ENCODE results near the gene CXCL14. TPM values are rescaled to one million over a fixed set of nuclear protein-coding genes. Genes with fewer than 3 reads are reported as not detected.

Gene CXCL14
- total and polyA plus RNA-seq, 2 of the 13 experiments (the other 11 are each of a cell fraction or from before 2014, with no cell fraction given) = not detected

- BruUV-seq (replicated peaks) = no TSS peak
- intact Hi-C loops (cut with micrococcal nuclease; ENCODE audit: unreplicated experiment) (no loop called here), in situ Hi-C loops (cut with HindIII; ENCODE audit: extremely low pct_ligation_motif_present, low pct_unique_long_range_greater_than_20kb) (no loop called here)
- CTCF ChIA-PET (ENCODE audit: low intra/inter-chr PET ratio, low total read pairs) = interaction anchor here (5.5 kb wide), 1 partner anchor 84 kb away, joined by 76 read pairs; no protein-coding TSS in a partner anchor
- ATAC-seq (no peak), DNase-seq (ENCODE audit: low spot score) (no peak), FAIRE-seq (no peak)
- H3K4me2 ChIP-seq (ENCODE audit: low read depth, low read length) = no peak overlapping the region
- no peak overlapping the region for H2AFZ ChIP-seq (ENCODE audit: low read length)
- no peak overlapping the region for H3K27ac ChIP-seq (ENCODE audit: extremely low read length, insufficient read depth, low read length)
- no peak for TF ChIP-seq ZBTB20 (CRISPR knock-in tag; IDR thresholded peaks at IDR 0.05; ENCODE audit: borderline replicate concordance, low read depth)
- TF ChIP-seq ZNF263 (CRISPR knock-in tag; IDR thresholded peaks at IDR 0.05) = peak; percentile 79
- POLR2A ChIA-PET = no interaction called here
- H3K4me1 ChIP-seq (ENCODE audit: insufficient read depth, low read length) = no peaks in the 10 kb centered on the region
- H3K9me3 ChIP-seq (ENCODE audit: low read length) = no peaks in the 10 kb centered on the region
- H3K36me3 ChIP-seq (replicated peaks in 1 of 2; ENCODE audit: control insufficient read depth in 1 of 2, insufficient read depth in 2 of 2, low read length in 2 of 2) = no peaks in the 10 kb centered on the region
- no peak overlapping the region for H3K9ac ChIP-seq (ENCODE audit: insufficient read depth, low read depth, low read length)
- 0% methylated on average over 4 of the region's 4 CpGs for WGBS (ENCODE audit: low lambda C conversion rate)
- no peak overlapping the region for H3K4me3 ChIP-seq (replicated peaks in 1 of 3; ENCODE audit: insufficient read depth in 1 of 3, low read depth in 2 of 3, low read length in 3 of 3)
- 0 out of 2 replicates have a peak, but pooled peaks cover 2% of the 10 kb centered on the region for H4K20me1 ChIP-seq (ENCODE audit: insufficient read depth, low read length)
- H3K27me3 ChIP-seq (ENCODE audit: control insufficient read depth in 1 of 2, insufficient read depth in 2 of 2, low read length in 2 of 2) = peaks cover 0 to 10% of the 10 kb centered on the region in 2 experiments; a peak in 3 of 5 replicates
- no peaks in the 10 kb centered on the region for H3K79me2 ChIP-seq (ENCODE audit: insufficient read depth, low read length)
These were observed 29.4 kb downstream of the CXCL14 start for GRCh38 chr5:135549413-135549812.

DNA sequence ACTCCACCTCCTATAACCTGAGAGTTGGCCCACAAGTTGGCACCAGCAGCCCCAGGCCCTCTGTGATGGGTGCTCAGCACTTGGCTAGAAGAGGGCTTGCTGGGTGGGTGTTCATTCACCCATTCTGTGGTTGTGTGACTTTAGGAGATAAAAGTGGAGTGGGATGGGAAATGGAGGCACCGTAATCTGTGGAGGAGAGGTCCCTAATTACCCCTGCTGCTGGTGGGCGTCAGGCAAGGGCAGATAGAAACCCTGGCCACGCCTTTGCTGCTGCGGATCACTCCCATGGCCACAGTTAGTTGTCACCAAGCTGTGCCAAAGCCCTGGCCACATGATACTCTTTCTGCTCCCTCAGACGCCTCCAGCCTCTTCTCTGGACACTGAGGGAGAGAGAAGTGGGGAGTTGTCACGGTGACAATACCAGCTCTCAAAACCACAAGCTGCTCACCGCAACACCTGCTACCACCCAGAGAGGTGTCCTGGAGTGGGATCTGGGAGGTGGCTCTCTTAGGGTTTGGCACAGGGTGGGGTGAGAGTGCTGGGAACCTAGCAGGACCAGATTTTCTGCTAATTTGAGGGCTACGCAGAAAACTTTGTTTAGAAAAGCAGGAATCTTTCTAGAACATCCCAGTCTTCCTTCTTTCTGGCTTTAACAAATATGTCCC lies 31.1 kb downstream of the CXCL14 start:
- no peaks in the 10 kb centered on the region for H3K36me3 ChIP-seq (replicated peaks in 1 of 2; ENCODE audit: control insufficient read depth in 1 of 2, insufficient read depth in 2 of 2, low read length in 2 of 2)
- H3K27ac ChIP-seq (ENCODE audit: extremely low read length, insufficient read depth, low read length) = no peak overlapping the region
- H3K4me1 ChIP-seq (ENCODE audit: insufficient read depth, low read length) = no peaks in the 10 kb centered on the region
- DNase-seq (ENCODE audit: low spot score) (no peak), FAIRE-seq (no peak), ATAC-seq (no peak)
- no peak overlapping the region for H3K9ac ChIP-seq (ENCODE audit: insufficient read depth, low read depth, low read length)
- in situ Hi-C loops (cut with HindIII; ENCODE audit: extremely low pct_ligation_motif_present, low pct_unique_long_range_greater_than_20kb) (no loop called here), intact Hi-C loops (cut with micrococcal nuclease; ENCODE audit: unreplicated experiment) (no loop called here)
- H3K27me3 ChIP-seq (ENCODE audit: control insufficient read depth in 1 of 2, insufficient read depth in 2 of 2, low read length in 2 of 2) = peaks cover 0 to 10% of the 10 kb centered on the region in 2 experiments; a peak in 3 of 5 replicates
- no peak overlapping the region for H2AFZ ChIP-seq (ENCODE audit: low read length)
- H3K4me2 ChIP-seq (ENCODE audit: low read depth, low read length) = no peak overlapping the region
- WGBS (ENCODE audit: low lambda C conversion rate) = 45% methylated on average over 4 of the region's 8 CpGs
- CTCF ChIA-PET (ENCODE audit: low intra/inter-chr PET ratio, low total read pairs) = no interaction called here
- H3K4me3 ChIP-seq (replicated peaks in 1 of 3; ENCODE audit: insufficient read depth in 1 of 3, low read depth in 2 of 3, low read length in 3 of 3) = no peak overlapping the region
- H4K20me1 ChIP-seq (ENCODE audit: insufficient read depth, low read length) = 0 out of 2 replicates have a peak, but pooled peaks cover 2% of the 10 kb centered on the region
- H3K9me3 ChIP-seq (ENCODE audit: low read length) = no peaks in the 10 kb centered on the region
- no TSS peak for BruUV-seq (replicated peaks)
- no peaks in the 10 kb centered on the region for H3K79me2 ChIP-seq (ENCODE audit: insufficient read depth, low read length)
- POLR2A ChIA-PET = no interaction called here
- TF ChIP-seq NFE2L2 (IDR thresholded peaks at IDR 0.05; ENCODE audit: low read length) (no peak), ZNF510 (CRISPR knock-in tag; IDR thresholded peaks at IDR 0.05; ENCODE audit: low read depth) (no peak), ZNF570 (CRISPR knock-in tag; IDR thresholded peaks at IDR 0.05; ENCODE audit: borderline replicate concordance) (no peak), NCOA1 (CRISPR knock-in tag; IDR thresholded peaks at IDR 0.05) (no peak), ISL2 (CRISPR knock-in tag; IDR thresholded peaks at IDR 0.05) (no peak), MED8 (CRISPR knock-in tag; IDR thresholded peaks at IDR 0.05; ENCODE audit: insufficient replicate concordance) (no peak), TGIF2 (CRISPR knock-in tag; IDR thresholded peaks at IDR 0.05) (no peak), E2F2 (CRISPR knock-in tag; IDR thresholded peaks at IDR 0.05; ENCODE audit: borderline replicate concordance) (no peak)
- TF ChIP-seq, protein P1, sequence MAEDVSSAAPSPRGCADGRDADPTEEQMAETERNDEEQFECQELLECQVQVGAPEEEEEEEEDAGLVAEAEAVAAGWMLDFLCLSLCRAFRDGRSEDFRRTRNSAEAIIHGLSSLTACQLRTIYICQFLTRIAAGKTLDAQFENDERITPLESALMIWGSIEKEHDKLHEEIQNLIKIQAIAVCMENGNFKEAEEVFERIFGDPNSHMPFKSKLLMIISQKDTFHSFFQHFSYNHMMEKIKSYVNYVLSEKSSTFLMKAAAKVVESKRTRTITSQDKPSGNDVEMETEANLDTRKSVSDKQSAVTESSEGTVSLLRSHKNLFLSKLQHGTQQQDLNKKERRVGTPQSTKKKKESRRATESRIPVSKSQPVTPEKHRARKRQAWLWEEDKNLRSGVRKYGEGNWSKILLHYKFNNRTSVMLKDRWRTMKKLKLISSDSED (CRISPR knock-in tag; IDR thresholded peaks at IDR 0.05) = no peak
- TF ChIP-seq, protein P2, sequence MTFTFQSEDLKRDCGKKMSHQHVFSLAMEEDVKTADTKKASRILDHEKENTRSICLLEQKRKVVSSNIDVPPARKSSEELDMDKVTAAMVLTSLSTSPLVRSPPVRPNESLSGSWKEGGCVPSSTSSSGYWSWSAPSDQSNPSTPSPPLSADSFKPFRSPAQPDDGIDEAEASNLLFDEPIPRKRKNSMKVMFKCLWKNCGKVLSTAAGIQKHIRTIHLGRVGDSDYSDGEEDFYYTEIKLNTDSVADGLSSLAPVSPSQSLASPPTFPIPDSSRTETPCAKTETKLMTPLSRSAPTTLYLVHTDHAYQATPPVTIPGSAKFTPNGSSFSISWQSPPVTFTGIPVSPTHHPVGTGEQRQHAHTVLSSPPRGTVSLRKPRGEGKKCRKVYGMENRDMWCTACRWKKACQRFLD (CRISPR knock-in tag; IDR thresholded peaks at IDR 0.05; ENCODE audit: borderline replicate concordance) = no peak

Measured in HepG2 (cell line).